HS-5 (cell line): Measurements from ENCODE around the gene DXO.
A peak's percentile ranks its signal among the peaks of the same experiment; 100 is the strongest.
"Not testable (repeated sequence)": the region's sequence is repeated elsewhere in the genome, so short reads cannot be mapped to it uniquely, and the experiment has no call there.

Source experiments
- DNase-seq: peaks from one replicate; pipeline ENCODE4 v3.0.0-alpha.2; 2012; ENCODE audit warnings: low read depth

Gene DXO

DNA sequence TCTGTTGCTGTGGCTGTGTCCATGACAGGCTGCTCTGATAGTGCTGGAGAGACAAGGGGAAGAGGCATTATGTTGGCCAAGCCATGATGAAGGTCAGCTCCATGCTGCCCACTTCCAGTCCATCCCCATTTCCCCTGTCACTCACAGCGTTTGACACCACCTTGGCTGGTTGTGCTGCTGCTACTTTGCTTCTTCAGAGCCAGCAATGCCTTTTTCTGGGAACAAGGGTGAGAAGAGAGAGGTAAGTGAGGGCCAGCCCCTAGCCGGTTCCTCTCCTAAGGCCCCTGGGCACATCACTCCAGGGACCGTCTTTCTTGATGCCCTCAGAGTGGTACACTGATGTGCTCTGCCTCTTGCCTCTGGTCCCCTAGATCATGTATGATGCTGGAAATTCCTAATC, 15.1 kb downstream of the DXO start:
- DNase-seq = no peak

DNA sequence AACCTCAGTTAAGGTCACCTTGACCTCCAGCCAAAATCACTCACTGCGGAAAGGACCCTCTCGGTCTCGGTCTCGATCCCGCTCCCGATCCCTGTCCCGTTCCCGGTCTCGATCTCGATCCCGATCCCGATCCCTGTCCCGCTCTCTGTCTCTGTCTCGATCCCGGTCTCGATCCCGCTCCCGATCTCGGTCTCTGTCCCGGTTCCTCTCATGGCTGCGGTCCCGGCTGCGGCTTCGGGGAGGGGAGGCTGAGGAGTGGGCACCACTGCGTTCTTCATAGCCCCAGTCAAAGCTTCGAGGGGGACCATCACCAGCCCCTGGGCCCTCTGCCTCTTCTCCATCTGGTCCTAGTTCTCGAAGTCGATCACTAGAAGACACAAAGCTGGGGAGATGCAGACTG, 17.4 kb downstream of the DXO start:
- no peak for DNase-seq

DNA sequence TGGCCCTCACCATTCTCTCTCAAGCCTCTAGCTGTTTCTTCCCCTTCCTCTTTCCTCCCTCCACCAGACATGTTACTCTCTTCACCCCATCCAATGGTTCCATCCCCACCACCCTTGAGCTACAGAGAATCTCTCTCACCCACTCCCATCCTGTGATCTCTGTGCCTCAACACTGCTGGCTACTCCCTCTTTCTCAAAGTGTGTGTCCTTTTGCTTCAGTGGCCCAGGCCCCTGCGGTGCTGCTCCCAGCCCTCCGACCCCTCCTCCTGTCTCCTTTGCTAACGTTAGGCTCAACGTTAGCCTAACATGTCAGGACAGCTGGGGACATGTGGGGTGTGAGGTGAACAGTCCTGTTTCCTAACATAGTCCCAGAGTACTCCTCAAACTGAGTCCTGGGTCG, 19.0 kb downstream of the DXO start:
- DNase-seq = no peak

DNA sequence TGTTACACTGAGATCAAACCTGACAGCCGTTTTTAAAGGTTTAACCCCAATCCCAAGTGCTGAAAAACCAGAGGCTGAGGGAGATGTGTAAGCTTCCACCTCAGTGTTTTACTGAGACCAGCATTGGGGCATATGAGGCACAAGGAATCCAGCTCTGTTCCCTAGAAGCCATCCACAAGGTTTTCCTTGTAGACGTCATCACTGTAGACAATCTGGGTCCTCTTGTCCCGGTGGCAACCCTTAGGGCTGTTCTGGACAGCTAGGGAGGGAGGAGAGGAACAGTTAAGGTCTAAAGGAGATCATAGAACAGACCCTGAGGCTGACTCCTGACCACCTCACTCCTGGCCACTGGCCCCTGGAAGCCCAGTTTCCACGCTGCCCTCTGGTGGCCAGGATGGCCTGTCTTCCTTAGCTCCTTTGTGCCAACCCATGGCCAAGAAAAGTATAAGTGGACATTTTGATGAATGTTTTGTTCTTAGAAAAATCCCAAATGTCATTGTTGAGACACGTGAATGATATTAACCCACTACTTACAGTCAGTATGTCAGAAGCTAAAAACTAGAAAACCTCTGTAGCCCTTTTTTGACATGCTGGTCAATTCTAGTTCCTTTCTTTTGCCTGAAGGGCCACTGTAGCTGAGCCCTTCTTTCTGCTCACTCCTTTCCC, 19.7 kb downstream of the DXO start:
- no peak for DNase-seq

DNA sequence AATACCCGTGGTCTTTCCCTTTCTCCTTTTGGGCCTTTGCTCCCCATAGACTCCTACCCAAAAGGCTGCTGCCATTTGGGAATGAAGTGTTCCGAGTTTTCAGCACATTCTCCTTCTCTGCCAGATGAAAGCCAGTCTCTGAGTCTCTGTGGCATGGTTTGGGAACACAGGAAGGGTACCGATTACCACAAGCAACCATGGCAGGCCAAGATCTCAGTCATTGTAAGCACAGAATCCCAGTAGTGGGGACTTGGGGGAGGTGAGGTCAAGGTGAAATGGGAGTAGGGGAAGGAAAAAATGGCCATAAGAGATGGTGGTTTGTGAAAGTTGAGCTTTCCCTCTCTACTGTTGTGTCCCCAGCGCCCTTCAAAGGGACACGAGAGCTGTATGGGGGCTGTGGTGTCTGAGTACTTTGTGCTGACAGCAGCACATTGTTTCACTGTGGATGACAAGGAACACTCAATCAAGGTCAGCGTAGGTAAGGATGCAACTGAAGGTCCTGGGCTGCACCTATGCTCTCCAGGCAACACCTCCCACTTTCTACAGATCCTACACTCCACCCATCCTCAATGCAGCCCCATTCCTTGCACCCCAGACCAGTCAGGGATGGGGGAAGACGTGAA, 21.9 kb downstream of the DXO start:
- DNase-seq = no peak

DNA sequence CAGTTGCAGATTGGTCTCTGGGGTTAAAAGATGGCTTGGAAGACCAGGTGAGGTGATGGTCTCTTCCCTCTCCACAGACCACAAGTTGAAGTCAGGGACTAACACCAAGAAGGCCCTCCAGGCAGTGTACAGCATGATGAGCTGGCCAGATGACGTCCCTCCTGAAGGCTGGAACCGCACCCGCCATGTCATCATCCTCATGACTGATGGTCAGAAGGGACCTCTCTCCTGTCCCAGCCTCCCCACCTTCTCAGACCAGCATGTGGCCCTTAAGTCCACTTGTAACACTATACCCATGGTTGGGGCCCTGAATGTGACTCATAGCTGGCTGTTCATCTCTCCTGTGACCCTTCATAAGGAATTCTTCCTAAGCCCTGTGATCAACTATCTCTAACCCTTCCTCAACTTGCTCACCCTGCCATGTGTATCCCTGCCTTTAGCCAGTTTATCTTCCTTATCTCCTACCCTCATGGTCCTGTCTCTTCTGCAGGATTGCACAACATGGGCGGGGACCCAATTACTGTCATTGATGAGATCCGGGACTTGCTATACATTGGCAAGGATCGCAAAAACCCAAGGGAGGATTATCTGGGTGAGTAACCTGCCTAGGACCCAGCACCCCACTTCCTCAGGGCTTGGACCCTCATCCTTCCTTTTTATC, 23.1 kb downstream of the DXO start:
- DNase-seq = peak; percentile 40

DNA sequence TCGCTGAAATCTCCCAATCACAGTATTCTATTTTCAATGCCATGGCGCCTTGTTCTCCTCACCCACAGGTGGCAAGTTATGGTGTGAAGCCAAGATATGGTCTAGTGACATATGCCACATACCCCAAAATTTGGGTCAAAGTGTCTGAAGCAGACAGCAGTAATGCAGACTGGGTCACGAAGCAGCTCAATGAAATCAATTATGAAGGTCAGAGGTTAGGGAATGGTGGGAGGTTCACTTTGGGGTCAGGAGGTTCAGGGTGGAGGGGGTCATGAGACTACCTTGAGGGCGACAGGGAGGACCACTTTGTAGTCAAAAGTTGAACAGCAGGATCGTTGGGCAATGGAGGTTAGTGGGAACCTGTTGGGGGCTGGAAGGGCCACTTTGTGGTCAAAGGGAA, 23.6 kb downstream of the DXO start:
- no peak for DNase-seq

DNA sequence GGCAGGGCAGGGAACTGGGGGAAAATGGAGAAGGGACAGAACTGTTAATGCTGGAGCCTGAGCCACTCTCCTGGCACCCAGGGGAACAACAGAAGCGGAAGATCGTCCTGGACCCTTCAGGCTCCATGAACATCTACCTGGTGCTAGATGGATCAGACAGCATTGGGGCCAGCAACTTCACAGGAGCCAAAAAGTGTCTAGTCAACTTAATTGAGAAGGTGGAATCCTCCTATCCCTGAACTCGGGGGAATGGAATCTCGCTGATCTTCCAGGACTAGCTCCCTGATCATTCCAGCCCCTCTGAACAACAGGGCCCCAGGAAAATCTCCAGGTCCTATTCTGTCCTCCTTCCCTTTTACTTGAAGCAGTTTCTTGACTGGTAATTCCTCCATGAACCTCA, 24.1 kb downstream of the DXO start:
- no peak for DNase-seq

DNA sequence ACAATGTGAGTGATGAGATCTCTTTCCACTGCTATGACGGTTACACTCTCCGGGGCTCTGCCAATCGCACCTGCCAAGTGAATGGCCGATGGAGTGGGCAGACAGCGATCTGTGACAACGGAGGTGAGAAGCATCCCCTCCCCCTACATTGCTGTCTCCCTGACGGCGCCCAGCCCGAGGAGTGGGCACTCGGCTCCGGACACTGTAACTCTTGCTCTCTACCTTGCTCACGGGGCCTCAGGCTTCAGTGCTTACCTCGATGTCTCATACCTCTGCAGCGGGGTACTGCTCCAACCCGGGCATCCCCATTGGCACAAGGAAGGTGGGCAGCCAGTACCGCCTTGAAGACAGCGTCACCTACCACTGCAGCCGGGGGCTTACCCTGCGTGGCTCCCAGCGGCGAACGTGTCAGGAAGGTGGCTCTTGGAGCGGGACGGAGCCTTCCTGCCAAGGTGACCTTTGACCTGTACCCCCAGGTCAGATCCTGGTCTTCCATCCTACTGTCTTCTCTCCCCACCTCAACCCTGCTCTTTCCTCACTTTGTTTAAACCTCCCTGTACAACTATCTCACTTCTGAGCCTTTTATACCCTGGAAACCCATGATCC, 24.8 kb downstream of the DXO start:
- no peak for DNase-seq

DNA sequence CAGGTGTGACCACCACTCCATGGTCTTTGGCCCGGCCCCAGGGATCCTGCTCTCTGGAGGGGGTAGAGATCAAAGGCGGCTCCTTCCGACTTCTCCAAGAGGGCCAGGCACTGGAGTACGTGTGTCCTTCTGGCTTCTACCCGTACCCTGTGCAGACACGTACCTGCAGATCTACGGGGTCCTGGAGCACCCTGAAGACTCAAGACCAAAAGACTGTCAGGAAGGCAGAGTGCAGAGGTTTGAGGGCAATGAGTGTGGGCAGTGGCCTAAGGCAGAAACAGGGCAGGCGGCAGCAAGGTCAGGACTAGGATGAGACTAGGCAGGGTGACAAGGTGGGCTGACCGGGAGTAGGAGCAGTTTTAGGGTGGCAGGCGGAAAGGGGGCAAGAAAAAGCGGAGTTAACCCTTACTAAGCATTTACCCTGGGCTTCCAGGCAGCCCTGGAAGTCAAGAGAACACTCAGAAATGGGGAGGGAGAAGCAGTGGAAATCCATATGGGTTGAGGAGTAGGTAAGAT, 25.5 kb downstream of the DXO start:
- no peak for DNase-seq

DNA sequence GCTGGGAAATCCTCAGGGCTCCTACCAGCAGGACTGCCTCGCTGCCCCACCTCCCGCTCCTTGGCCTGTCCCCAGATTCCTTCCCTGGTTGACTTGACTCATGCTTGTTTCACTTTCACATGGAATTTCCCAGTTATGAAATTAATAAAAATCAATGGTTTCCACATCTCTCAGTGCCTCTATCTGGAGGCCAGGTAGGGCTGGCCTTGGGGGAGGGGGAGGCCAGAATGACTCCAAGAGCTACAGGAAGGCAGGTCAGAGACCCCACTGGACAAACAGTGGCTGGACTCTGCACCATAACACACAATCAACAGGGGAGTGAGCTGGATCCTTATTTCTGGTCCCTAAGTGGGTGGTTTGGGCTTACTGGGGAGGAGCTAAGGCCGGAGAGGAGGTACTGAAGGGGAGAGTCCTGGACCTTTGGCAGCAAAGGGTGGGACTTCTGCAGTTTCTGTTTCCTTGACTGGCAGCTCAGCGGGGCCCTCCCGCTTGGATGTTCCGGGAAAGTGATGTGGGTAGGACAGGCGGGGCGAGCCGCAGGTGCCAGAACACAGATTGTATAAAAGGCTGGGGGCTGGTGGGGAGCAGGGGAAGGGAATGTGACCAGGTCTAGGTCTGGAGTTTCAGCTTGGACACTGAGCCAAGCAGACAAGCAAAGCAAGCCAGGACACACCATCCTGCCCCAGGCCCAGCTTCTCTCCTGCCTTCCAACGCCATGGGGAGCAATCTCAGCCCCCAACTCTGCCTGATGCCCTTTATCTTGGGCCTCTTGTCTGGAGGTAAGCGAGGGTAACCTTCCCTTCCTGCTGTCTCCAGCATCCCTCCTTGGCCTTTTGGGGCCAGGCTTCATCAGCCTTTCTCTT, 26.2 kb downstream of the DXO start, which contains the start of gene CFB:
Gene CFB, plus strand, starts transcription at position 589 of the 863 bp plus-strand sequence. Its CDS starts 127 bp downstream, at position 716.
- DNase-seq = peak; percentile 81

DNA sequence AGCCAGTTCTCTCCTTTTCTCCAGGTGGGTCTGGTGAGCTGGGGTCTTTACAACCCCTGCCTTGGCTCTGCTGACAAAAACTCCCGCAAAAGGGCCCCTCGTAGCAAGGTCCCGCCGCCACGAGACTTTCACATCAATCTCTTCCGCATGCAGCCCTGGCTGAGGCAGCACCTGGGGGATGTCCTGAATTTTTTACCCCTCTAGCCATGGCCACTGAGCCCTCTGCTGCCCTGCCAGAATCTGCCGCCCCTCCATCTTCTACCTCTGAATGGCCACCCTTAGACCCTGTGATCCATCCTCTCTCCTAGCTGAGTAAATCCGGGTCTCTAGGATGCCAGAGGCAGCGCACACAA, 26.8 kb downstream of the DXO start:
- DNase-seq = no peak

DNA sequence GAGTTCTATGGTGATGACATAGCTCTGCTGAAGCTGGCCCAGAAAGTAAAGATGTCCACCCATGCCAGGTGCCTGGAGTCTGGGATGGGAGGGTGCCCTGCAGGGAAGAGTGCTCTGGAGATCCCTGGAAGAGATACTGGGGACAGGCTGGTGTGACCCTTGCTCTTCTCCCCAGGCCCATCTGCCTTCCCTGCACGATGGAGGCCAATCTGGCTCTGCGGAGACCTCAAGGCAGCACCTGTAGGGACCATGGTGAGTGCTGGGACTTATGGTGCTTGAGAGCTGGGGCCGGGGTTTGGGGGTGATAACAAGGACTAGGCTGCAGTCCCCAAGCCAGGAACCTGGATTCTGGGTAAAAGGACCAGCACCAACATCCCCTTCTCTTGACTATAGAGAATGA, 28.2 kb downstream of the DXO start:
- no peak for DNase-seq

DNA sequence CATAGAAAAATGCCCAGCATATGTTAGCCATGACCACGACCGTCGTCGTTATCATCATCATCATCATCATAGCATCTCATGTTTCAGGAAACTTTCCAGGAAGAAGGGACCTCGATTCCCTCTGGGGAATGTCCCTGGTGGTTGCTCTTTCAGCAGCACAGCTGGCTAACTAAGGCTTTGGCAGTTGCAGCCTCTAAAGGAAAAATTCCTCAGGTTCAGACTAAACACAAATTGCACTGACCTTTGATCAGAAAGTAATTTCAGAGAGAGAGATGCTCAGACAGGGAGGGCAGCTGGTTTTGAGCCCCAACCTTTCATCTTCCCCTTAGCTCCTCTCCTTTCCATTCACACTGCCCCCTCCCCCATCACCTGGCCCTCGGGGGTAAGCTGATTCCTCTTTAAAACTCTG, 31.7 kb downstream of the DXO start:
- DNase-seq = no peak

DNA sequence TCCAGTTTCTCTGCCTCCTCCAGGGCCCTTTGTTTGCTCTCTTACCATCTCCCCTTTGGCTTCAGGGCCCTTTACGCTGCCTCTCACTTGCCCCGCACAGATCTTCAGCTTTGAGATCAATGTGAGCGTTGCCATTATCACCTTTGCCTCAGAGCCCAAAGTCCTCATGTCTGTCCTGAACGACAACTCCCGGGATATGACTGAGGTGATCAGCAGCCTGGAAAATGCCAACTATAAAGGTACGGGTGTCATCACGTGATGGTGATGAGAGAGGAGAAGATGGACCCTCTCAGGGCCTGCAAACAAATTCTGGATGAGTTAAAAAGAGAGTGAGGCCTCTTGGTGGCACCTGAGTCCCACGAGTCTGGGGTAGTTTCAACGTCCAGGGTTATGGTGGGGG, 36.1 kb downstream of the DXO start:
- no peak for DNase-seq

DNA sequence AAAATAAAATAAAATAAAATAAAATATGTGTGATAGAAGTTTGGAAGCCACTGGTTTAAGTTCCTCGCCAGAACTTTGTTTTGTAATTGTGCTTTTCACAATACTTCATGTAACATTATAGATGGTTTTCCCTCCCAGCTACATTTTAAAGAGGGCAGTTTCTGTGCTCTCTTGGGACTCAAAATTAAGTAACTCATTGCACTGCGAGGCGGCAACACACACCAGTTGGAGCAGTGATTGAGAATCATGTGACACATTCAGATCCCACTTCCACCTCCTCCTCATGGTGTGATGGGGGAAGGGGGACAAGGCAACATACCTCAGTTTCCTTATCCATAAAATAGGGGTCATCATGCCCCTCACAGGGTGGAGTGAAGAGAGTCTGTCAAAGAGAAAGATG, 36.9 kb downstream of the DXO start:
- DNase-seq = no peak

DNA sequence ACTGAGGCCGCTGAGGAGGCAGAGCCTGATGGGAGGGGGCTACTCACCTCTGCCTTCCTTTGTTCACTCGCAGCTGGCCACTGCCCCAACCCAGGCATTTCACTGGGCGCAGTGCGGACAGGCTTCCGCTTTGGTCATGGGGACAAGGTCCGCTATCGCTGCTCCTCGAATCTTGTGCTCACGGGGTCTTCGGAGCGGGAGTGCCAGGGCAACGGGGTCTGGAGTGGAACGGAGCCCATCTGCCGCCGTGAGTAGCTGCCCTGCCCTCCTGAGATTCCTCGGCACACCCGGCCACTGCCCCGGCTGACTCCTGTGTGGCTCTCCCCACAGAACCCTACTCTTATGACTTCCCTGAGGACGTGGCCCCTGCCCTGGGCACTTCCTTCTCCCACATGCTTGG, 38.4 kb downstream of the DXO start:
- DNase-seq = no peak

DNA sequence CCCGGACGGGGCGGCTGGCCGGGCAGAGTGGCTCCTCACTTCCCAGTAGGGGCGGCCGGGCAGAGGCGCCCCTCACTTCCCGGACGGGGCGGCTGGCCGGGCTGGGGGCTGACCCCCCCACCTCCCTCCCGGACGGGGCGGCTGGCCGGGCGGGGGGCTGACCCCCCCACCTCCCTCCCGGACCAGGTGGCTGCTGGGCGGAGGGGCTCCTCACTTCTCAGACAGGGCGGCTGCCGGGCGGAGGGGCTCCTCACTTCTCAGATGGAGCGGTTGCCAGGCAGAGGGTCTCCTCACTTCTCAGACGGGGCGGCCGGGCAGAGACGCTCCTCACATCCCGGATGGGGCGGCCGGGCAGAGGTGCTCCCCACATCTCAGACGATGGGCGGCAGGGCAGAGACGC, 39.8 kb downstream of the DXO start:
- not testable (repeated sequence) for DNase-seq

DNA sequence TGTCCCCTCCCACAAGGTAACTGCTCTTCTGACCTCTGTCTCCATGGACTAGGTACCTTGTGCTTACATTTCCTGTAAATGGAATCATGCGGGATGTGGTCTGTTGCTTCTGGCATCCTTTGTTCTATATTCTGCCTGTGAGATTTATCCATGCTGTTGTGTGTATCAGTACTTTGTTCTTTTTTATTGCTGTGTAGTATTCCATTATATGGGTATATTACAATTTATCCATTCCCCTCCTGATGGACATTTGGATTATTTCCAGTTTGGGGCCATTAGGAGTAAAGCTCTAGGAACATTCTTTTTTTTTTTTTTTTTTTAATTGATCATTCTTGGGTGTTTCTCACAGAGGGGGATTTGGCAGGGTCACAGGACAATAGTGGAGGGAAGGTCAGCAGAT, 41.0 kb downstream of the DXO start:
- DNase-seq = no peak

DNA sequence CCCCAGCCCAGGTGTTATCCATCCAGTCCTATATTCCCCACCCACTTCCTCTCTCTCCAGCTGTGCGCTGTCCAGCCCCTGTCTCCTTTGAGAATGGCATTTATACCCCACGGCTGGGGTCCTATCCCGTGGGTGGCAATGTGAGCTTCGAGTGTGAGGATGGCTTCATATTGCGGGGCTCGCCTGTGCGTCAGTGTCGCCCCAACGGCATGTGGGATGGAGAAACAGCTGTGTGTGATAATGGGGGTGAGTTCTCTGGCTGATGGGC, 43.3 kb downstream of the DXO start:
- DNase-seq = no peak

DNA sequence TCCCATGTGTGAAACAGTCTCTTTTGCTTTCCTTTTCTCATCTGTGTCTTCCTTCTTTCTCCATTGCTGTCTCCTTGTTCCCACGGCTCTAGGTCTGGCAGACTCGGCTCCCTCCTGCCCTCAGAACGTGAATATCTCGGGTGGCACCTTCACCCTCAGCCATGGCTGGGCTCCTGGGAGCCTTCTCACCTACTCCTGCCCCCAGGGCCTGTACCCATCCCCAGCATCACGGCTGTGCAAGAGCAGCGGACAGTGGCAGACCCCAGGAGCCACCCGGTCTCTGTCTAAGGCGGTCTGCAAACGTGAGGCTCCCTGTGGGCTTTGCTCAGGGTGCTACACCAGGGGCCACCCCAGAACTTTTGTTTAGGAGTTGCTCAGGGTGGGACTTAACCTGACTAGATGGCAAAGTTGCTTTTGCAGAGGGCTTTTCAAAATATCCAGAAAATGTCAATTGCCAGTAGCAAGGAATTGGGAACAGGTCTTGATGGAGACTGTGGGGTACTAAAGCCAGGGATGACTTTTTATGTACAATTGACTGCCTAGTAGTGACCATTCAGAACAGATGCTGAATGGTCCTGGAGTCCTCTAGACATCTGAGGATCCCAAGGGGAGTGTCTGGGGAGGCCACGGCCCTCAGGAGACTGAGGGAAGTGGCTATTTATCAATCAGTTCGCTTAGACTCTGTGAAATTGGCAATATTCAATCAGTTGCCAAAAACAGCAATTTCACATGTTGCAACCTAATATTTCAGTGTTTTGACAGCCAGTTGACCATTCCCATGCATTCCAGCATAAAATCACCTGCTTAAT, 43.9 kb downstream of the DXO start:
- no peak for DNase-seq
